Karpas-422 (cell line): ENCODE measurements around the gene GRM3. TPM values are rescaled to one million over a fixed set of nuclear protein-coding genes. Genes with fewer than 3 reads are reported as not detected.

Experiments used
- DNase-seq: peaks from one replicate; pipeline ENCODE4 v3.0.0-alpha.2; 2015
- H2AFZ ChIP-seq: fragments of 200-600 bp; sonication (generic); 2 replicates; pipeline ENCODE4 v1.6.1; 2014; ENCODE audit warnings: antibody characterized with exemption, low read length, mixed read lengths
- H3K27ac ChIP-seq: fragments of 200-600 bp; sonication (generic); 2 replicates; pipeline ENCODE4 v1.5.1; 2014; ENCODE audit warnings: mild to moderate bottlenecking, low read length, moderate library complexity
- H3K27me3 ChIP-seq: fragments of 200-600 bp; sonication (generic); 2 replicates; pipeline ENCODE4 v1.6.1; 2014; ENCODE audit warnings: low read length, mixed read lengths
- H3K36me3 ChIP-seq: fragments of 200-600 bp; sonication (generic); 2 replicates; pipeline ENCODE4 v1.6.1; 2014; ENCODE audit warnings: low read length, mixed read lengths; ENCODE audit not compliant: insufficient read depth
- H3K4me1 ChIP-seq: fragments of 200-600 bp; sonication (generic); 2 replicates; pipeline ENCODE4 v1.6.1; 2014; ENCODE audit warnings: mild to moderate bottlenecking, low read length, mixed read lengths
- H3K4me2 ChIP-seq: fragments of 200-600 bp; sonication (generic); 2 replicates; pipeline ENCODE4 v1.6.1; 2014; ENCODE audit warnings: low read length, low read depth, mild to moderate bottlenecking; ENCODE audit not compliant: poor library complexity, severe bottlenecking
- H3K4me3 ChIP-seq: fragments of 200-600 bp; sonication (generic); 2 replicates; pipeline ENCODE4 v1.5.1; 2014; ENCODE audit warnings: mild to moderate bottlenecking, antibody characterized with exemption, low read length, mixed read lengths
- H3K79me2 ChIP-seq: fragments of 200-600 bp; sonication (generic); 2 replicates; pipeline ENCODE4 v1.6.1; 2014; ENCODE audit warnings: mild to moderate bottlenecking, low read length, mixed read lengths
- H3K9ac ChIP-seq: fragments of 200-600 bp; sonication (generic); 2 replicates; pipeline ENCODE4 v1.6.0; 2014; ENCODE audit warnings: low read length
- H3K9me2 ChIP-seq: fragments of 200-600 bp; sonication (generic), shearing (Covaris generic); replicated peaks from 2 replicates; pipeline ENCODE4 v1.6.0; 2014; ENCODE audit warnings: mild to moderate bottlenecking, low read length, moderate library complexity; ENCODE audit not compliant: insufficient read depth
- H3K9me3 ChIP-seq: fragments of 300-700, 200-600 bp; sonication (generic); 2 replicates; pipeline ENCODE4 v1.6.1; 2014; ENCODE audit warnings: low read length, mixed read lengths
- H4K20me1 ChIP-seq: fragments of 200-600 bp; sonication (generic); 2 replicates; pipeline ENCODE4 v1.6.1; 2014; ENCODE audit warnings: mild to moderate bottlenecking, antibody characterized with exemption, low read length, low read depth; ENCODE audit not compliant: insufficient read depth
- total RNA-seq: library from RNA; depleted of rRNA; stranded (reverse); fragments of >200 nt; shearing (Covaris generic); gene quantifications from 2 replicates; pipeline ENCODE4 v1.2.3, GENCODE V29; 2014; ENCODE audit warnings: low replicate concordance

The GRM3 gene
- total RNA-seq, 1 experiment from 2014 or later = not detected

GRCh38 chr7:86818903-86819302, 175.2 kb downstream of the GRM3 start:
- Histone ChIP-seq H3K4me1 (no peaks in the 10 kb centered on the region), H3K27ac (no peak overlapping the region), H3K79me2 (no peaks in the 10 kb centered on the region), H3K36me3 (no peaks in the 10 kb centered on the region), H3K4me3 (no peak overlapping the region), H3K9me2 (no peaks in the 10 kb centered on the region), H4K20me1 (no peaks in the 10 kb centered on the region), H3K9me3 (no peaks in the 10 kb centered on the region), H3K9ac (no peak overlapping the region), H3K27me3 (no peaks in the 10 kb centered on the region), H3K4me2 (no peak overlapping the region), H2AFZ (no peak overlapping the region)
- DNase-seq = no peak

- Histone ChIP-seq H4K20me1 (no peaks in the 10 kb centered on the region), H3K9me2 (no peaks in the 10 kb centered on the region)
- no peak for DNase-seq
Observed at GRCh38 chr7:86823769-86824168, 180.1 kb downstream of the GRM3 start.

GRCh38 chr7:86825264-86825663, 181.6 kb downstream of the GRM3 start:
- Histone ChIP-seq H3K4me2 (no peak overlapping the region), H3K9me3 (no peaks in the 10 kb centered on the region), H3K9me2 (no peaks in the 10 kb centered on the region), H4K20me1 (no peaks in the 10 kb centered on the region), H3K27ac (no peak overlapping the region), H3K9ac (no peak overlapping the region), H3K4me3 (no peak overlapping the region), H3K36me3 (no peaks in the 10 kb centered on the region), H3K27me3 (no peaks in the 10 kb centered on the region), H2AFZ (no peak overlapping the region), H3K79me2 (no peaks in the 10 kb centered on the region), H3K4me1 (no peaks in the 10 kb centered on the region)
- no peak for DNase-seq

More at GRCh38 chr7:86823769-86824168, 180.1 kb downstream of the GRM3 start:
- Histone ChIP-seq H3K27ac (no peak overlapping the region), H3K9me3 (no peaks in the 10 kb centered on the region), H3K4me1 (no peaks in the 10 kb centered on the region), H3K79me2 (no peaks in the 10 kb centered on the region), H2AFZ (no peak overlapping the region), H3K36me3 (no peaks in the 10 kb centered on the region), H3K27me3 (no peaks in the 10 kb centered on the region), H3K9ac (no peak overlapping the region), H3K4me2 (no peak overlapping the region), H3K4me3 (no peak overlapping the region)

- Histone ChIP-seq H3K4me3 (no peak overlapping the region), H2AFZ (no peak overlapping the region), H3K4me2 (no peak overlapping the region), H3K4me1 (no peaks in the 10 kb centered on the region), H4K20me1 (no peaks in the 10 kb centered on the region), H3K9me3 (no peaks in the 10 kb centered on the region), H3K9ac (no peak overlapping the region), H3K27me3 (no peaks in the 10 kb centered on the region), H3K79me2 (no peaks in the 10 kb centered on the region), H3K27ac (no peak overlapping the region), H3K36me3 (no peaks in the 10 kb centered on the region), H3K9me2 (no peaks in the 10 kb centered on the region)
- DNase-seq = no peak
Observed at GRCh38 chr7:86826948-86827347, 183.2 kb downstream of the GRM3 start.

- Histone ChIP-seq H3K9me3 (no peaks in the 10 kb centered on the region), H3K4me2 (no peak overlapping the region), H3K27ac (no peak overlapping the region), H3K4me3 (no peak overlapping the region), H3K4me1 (no peaks in the 10 kb centered on the region), H3K79me2 (no peaks in the 10 kb centered on the region), H3K9me2 (no peaks in the 10 kb centered on the region), H3K9ac (no peak overlapping the region), H3K27me3 (no peaks in the 10 kb centered on the region), H4K20me1 (no peaks in the 10 kb centered on the region), H3K36me3 (no peaks in the 10 kb centered on the region), H2AFZ (no peak overlapping the region)
- DNase-seq = no peak
Observed at GRCh38 chr7:86833360-86833759, 189.7 kb downstream of the GRM3 start.

- H3K27me3 ChIP-seq = no peaks in the 10 kb centered on the region
- no peaks in the 10 kb centered on the region for H3K9me3 ChIP-seq
- no peak overlapping the region for H3K4me2 ChIP-seq
- DNase-seq = no peak
- no peaks in the 10 kb centered on the region for H3K36me3 ChIP-seq
- no peak overlapping the region for H3K9ac ChIP-seq
- no peaks in the 10 kb centered on the region for H3K79me2 ChIP-seq
- H2AFZ ChIP-seq = no peak overlapping the region
- H4K20me1 ChIP-seq = no peaks in the 10 kb centered on the region
- no peaks in the 10 kb centered on the region for H3K4me1 ChIP-seq
- H3K9me2 ChIP-seq = no peaks in the 10 kb centered on the region
- H3K4me3 ChIP-seq = no peak overlapping the region
- H3K27ac ChIP-seq = no peak overlapping the region
Observed at GRCh38 chr7:86837235-86837634, 193.5 kb downstream of the GRM3 start.

GRCh38 chr7:86844608-86845007, 200.9 kb downstream of the GRM3 start:
- Histone ChIP-seq H3K36me3 (no peaks in the 10 kb centered on the region), H2AFZ (no peak overlapping the region)

GRCh38 chr7:86846494-86847190, 202.9 kb downstream of the GRM3 start:
- Histone ChIP-seq H3K27ac (no peak overlapping the region), H3K9me2 (no peaks in the 10 kb centered on the region), H4K20me1 (no peaks in the 10 kb centered on the region), H3K9ac (no peak overlapping the region), H2AFZ (no peak overlapping the region), H3K4me2 (no peak overlapping the region), H3K36me3 (no peaks in the 10 kb centered on the region), H3K27me3 (no peaks in the 10 kb centered on the region), H3K9me3 (no peaks in the 10 kb centered on the region), H3K79me2 (no peaks in the 10 kb centered on the region), H3K4me3 (no peak overlapping the region), H3K4me1 (no peaks in the 10 kb centered on the region)
- no peak for DNase-seq

More at GRCh38 chr7:86844608-86845007, 200.9 kb downstream of the GRM3 start:
- no peaks in the 10 kb centered on the region for H3K27me3 ChIP-seq
- H3K27ac ChIP-seq = no peak overlapping the region
- H3K9me2 ChIP-seq = no peaks in the 10 kb centered on the region
- H4K20me1 ChIP-seq = no peaks in the 10 kb centered on the region
- no peaks in the 10 kb centered on the region for H3K9me3 ChIP-seq
- DNase-seq = no peak
- no peak overlapping the region for H3K9ac ChIP-seq
- H3K4me2 ChIP-seq = no peak overlapping the region
- H3K79me2 ChIP-seq = no peaks in the 10 kb centered on the region
- no peaks in the 10 kb centered on the region for H3K4me1 ChIP-seq
- H3K4me3 ChIP-seq = no peak overlapping the region
